Progenitor cell of endocrine pancreas (in vitro differentiated cells): ENCODE results near the gene NAP1L5. TPM values are rescaled to one million over a fixed set of nuclear protein-coding genes. Genes with fewer than 3 reads are reported as not detected.

Experiments
- DNase-seq: peaks from one replicate; pipeline ENCODE4 v3.0.0; 2021; ENCODE audit warnings: low spot score; ENCODE audit not compliant: unreplicated experiment
- H3K27ac Mint-ChIP-seq: 2 replicates; pipeline ENCODE4 v1.8.0; 2021; ENCODE audit warnings: mild to moderate bottlenecking, moderate library complexity, mixed read lengths
- H3K27me3 Mint-ChIP-seq: 2 replicates; pipeline ENCODE4 v1.8.0; 2021; ENCODE audit warnings: mixed read lengths
- H3K36me3 Mint-ChIP-seq: 2 replicates; pipeline ENCODE4 v1.8.0; 2022; ENCODE audit warnings: mixed read lengths; ENCODE audit not compliant: insufficient read depth
- H3K4me1 Mint-ChIP-seq: 2 replicates; pipeline ENCODE4 v1.8.0; 2021; ENCODE audit warnings: low read depth, mixed read lengths
- H3K4me3 Mint-ChIP-seq: 2 replicates; pipeline ENCODE4 v1.8.0; 2021; ENCODE audit warnings: low read depth, mild to moderate bottlenecking, moderate library complexity, mixed read lengths
- H3K9me3 Mint-ChIP-seq: 2 replicates; pipeline ENCODE4 v1.8.0; 2021; ENCODE audit warnings: low read depth, mixed read lengths
- total RNA-seq: library from RNA; stranded (reverse); gene quantifications from 2 replicates; pipeline ENCODE4 v1.2.1, GENCODE V29; 2021
- TF ChIP-seq, protein P1 (sequence below): fragments of 200-600 bp; sonication (generic); IDR thresholded peaks from one replicate; pipeline ENCODE4 v1.5.0; 2021; ENCODE audit warnings: antibody characterized with exemption, mild to moderate bottlenecking; ENCODE audit not compliant: unreplicated experiment

Gene NAP1L5
- total RNA-seq, 1 donor from 2014 or later: 3.9 TPM

DNA sequence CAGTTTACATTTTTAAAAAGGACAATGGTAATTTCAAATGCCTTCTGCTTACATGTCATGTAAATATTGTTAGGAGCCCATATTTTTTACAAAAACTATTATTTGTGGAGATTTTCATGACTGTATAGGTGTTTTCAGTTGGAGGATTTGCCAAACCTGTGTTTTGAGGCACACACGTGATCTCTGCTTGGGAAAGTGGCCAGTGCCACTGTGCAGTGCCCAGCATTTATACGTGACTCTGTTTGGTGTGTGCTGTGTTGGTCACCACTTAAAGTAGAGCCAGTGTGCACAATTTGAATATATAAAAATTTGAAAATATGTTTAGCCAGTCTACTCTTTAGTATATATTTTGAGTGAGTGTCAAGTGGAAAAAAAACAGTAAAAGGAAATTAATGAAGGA, 26.8 kb upstream of the NAP1L5 start:
- H3K4me1 Mint-ChIP-seq: no peaks in the 10 kb centered on the region
- H3K9me3 Mint-ChIP-seq: no peaks in the 10 kb centered on the region
- H3K27me3 Mint-ChIP-seq: no peaks in the 10 kb centered on the region
- H3K27ac Mint-ChIP-seq: no peak overlapping the region
- TF ChIP-seq, protein P1, sequence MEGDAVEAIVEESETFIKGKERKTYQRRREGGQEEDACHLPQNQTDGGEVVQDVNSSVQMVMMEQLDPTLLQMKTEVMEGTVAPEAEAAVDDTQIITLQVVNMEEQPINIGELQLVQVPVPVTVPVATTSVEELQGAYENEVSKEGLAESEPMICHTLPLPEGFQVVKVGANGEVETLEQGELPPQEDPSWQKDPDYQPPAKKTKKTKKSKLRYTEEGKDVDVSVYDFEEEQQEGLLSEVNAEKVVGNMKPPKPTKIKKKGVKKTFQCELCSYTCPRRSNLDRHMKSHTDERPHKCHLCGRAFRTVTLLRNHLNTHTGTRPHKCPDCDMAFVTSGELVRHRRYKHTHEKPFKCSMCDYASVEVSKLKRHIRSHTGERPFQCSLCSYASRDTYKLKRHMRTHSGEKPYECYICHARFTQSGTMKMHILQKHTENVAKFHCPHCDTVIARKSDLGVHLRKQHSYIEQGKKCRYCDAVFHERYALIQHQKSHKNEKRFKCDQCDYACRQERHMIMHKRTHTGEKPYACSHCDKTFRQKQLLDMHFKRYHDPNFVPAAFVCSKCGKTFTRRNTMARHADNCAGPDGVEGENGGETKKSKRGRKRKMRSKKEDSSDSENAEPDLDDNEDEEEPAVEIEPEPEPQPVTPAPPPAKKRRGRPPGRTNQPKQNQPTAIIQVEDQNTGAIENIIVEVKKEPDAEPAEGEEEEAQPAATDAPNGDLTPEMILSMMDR: no peak
- peaks cover 13% of the 10 kb centered on the region for H3K36me3 Mint-ChIP-seq
- no peak for DNase-seq
- H3K4me3 Mint-ChIP-seq: no peak overlapping the region

DNA sequence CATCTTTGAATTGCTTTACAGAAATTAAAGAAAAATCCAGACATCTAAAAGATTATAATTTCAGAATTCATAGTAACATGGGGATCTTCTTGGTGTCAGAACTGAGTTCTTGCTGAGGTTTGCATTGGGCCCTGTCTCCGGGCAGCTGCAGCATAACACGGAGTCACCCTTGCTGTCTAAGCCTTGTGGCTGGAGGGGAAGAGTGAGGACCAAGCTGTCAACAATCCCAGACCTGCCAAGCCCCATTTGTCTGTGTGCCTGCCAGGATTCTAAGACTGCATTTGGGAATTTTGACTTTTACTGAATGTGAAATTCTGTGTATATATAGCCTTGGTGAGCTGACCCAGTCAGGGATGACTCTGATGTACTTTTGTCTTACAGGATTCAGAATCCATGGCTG, 25.2 kb upstream of the NAP1L5 start:
- Mint-ChIP-seq H3K4me1 (no peaks in the 10 kb centered on the region), H3K4me3 (no peak overlapping the region), H3K27me3 (no peaks in the 10 kb centered on the region), H3K9me3 (peaks cover 4% of the 10 kb centered on the region), H3K27ac (no peak overlapping the region), H3K36me3 (peaks cover 19% of the 10 kb centered on the region)
- TF ChIP-seq, protein P1: no peak
- DNase-seq: no peak

DNA sequence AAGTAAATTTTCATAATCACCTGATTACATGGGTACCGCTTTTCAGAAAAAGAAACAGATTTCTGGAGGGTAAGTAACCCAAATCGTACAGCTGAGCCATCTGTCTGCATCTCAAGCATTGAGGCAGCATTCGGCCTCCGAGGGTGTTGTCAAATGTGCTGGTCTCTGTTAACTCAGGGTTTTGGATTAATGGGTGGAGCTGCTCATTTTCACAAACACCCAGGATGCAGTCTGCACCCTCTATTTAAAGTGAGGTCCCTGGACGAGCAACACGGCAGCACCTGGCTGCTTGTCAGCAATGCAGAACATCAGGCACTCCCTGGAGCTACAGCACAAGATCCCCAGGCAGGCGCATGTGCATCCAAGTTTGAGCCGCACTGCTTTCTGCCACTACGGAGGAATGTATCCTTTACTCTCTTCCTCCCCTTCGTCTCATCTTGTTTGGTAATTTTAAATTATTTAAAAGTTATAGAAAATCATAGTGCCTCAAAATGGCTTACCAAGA, 24.7 kb upstream of the NAP1L5 start:
- Mint-ChIP-seq H3K27ac (no peak overlapping the region), H3K4me3 (no peak overlapping the region), H3K4me1 (no peaks in the 10 kb centered on the region), H3K27me3 (no peaks in the 10 kb centered on the region), H3K36me3 (peaks cover 24% of the 10 kb centered on the region), H3K9me3 (peaks cover 9% of the 10 kb centered on the region)
- TF ChIP-seq, protein P1: no peak
- DNase-seq: no peak

DNA sequence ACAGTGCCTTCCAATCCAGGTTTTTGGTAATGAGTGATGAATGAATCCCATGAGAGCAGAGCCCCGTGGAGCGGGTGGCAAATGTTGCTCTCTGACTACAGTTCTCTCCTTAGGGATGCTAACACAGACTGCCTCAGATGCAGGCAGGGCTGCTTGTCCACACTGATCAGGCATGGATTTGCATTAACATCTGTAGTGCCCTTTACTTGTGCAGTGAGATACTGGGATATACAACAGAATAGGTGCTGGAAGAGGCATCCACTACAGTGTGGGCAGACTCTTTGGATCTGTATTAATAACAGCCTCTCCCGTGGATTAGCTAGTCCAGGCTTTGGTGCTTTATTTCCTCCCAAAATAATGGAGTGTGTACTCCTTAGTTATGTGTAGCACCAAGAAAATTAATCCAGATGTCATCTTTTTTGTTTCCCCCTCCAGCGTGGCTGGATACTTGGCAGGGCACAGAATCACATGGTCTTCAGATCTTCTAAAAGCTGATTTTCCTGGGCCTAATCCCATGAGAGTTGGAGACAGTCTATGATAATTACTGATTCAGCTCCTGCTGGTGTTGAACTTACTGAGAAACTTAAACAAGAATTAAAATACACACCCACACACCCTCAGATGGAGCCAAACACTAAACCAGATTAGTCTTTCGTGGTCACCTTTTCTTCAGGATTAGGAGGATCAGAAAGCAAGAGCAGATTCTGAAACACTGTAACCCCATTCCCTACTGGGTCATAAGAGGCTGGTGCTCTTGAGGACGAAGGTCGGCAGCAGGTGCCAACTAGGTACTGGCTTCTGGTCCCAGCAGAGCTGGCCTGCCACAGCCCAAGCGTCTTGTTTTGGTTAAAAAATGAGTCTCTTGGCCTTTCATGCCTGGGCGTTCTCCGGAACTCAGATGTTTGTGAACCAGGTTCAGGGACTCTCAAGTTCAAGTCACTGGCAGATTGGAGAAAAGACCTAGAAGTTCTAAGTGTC, 23.1 kb upstream of the NAP1L5 start:
- no peak overlapping the region for H3K27ac Mint-ChIP-seq
- no peaks in the 10 kb centered on the region for H3K27me3 Mint-ChIP-seq
- no peak for DNase-seq
- H3K36me3 Mint-ChIP-seq: peaks cover 30% of the 10 kb centered on the region
- TF ChIP-seq, protein P1: no peak
- no peaks in the 10 kb centered on the region for H3K4me1 Mint-ChIP-seq
- peaks cover 22% of the 10 kb centered on the region for H3K9me3 Mint-ChIP-seq
- no peak overlapping the region for H3K4me3 Mint-ChIP-seq

DNA sequence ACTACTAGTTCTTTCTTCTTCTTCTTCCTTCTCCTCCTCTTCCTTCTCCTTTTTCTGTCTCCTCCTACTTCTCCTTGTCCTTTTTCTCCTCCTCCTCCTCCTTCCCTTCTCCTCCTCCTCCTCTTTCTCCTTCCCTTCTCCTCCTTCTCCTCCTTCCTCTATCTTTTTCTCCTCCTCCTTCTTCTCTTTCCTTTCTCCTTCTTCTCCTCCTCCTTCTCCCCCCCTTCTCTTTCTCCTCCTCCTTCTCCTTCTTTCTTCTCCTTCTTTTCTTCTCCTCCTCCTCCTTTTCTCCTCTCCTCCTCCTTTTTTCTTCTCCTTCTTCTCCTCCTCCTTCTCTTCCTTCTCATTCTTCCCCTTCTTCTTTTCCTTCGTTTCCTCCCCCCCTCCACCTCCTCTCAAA, 21.8 kb upstream of the NAP1L5 start:
- TF ChIP-seq, protein P1: no peak
- no peaks in the 10 kb centered on the region for H3K27me3 Mint-ChIP-seq
- no peaks in the 10 kb centered on the region for H3K4me1 Mint-ChIP-seq
- no peak overlapping the region for H3K27ac Mint-ChIP-seq
- peaks cover 33% of the 10 kb centered on the region for H3K36me3 Mint-ChIP-seq
- H3K4me3 Mint-ChIP-seq: no peak overlapping the region
- H3K9me3 Mint-ChIP-seq: peaks cover 28% of the 10 kb centered on the region
- no peak for DNase-seq
